ENCODE data around the gene AK8.

Gene AK8

DNA sequence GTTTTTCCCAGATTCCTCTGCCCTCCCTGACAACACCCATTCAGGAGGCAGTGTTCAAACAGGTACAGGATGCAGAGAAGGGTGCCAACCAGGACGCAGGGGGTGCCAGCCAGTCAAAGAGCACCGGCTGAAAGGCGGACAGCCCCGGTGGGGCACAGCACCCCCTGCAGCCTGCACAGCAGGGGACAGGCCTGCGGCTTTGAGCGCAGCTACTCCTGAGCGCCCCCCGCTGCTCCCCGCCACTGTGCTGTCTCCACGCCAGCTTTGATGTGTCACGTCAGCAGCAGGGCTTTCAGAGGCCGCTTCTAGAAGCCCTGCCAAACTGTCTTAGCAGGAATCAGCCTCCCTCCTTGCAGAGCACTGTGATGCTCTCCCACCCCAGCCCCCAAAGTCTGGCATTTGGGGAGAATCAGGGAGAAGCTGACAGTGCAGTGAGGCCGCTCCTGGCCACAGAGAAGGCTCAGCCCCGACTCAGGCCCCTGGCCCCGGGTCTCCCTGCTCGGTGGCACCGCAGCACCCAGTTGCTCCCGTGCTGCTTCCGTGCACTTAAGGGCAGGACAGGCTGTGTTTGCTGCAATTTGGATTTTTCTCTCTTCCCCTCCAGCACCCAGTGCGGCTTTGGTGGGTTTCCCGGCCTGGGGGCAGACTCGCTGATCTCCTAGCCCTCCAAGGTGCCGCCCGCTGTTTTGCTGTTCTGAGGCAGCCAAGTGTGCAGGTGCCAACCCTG is 20.3 kb downstream of the AK8 start:
- peak; percentile 27 for DNase-seq

DNA sequence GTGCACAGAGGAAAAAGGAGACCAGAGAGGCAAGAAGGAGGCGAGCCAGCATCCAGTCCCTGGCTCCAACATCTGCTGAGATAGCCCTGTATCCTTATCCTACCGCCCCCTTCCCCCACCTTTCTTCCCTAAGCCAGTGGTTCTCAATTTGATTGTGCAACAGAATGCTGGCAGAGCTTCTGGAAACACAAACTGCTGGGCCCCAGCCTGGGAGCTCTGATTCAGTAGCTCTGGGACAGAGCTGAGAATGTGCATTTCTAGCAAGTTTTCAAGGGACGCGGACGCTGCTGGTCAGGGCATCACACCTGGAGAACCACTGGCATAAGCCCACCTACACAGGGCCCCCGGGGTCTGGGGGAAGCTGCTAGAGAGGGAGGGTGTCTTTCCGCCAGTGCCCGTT is 21.1 kb downstream of the AK8 start:
- DNase-seq = no peak

DNA sequence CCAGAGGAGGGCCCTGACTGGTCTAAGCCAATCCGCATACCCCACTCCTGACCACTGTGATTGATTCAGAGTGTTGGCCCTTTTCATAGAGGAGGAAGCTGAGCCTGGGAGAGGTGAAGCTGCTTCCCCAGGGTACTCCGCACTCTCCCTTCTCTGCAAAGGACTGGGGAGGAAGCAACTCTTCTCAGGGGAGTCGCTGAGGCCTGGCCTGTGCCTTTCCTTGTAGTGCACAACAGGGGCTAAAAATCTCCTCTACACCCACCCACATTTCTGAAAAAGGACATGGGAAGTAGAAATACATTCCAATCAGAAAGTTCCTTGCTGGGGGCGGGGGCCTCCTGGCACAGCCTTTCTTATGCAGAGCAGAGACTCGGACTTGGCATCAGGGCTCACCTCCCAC is 22.2 kb downstream of the AK8 start:
- DNase-seq = no peak

DNA sequence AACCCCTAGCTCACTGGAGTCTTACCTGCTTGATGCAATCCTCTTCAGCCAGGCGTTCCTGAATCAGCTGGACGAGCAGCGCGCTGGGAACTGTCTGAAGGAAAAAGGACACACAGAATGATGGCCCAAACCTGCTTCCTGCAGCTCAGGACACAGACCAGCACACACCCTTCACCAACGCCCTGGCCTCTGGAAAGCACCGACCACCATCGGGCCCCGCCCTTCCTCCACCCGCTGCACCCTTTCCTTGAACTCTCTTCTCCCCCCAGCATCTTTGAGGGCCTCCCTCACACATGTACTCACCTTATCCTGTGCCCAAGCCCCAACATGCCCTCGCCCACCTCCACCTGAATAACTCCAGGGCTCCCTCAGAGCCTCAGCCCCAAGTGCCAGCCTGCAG is 23.3 kb downstream of the AK8 start:
- peak; percentile 41 for DNase-seq

DNA sequence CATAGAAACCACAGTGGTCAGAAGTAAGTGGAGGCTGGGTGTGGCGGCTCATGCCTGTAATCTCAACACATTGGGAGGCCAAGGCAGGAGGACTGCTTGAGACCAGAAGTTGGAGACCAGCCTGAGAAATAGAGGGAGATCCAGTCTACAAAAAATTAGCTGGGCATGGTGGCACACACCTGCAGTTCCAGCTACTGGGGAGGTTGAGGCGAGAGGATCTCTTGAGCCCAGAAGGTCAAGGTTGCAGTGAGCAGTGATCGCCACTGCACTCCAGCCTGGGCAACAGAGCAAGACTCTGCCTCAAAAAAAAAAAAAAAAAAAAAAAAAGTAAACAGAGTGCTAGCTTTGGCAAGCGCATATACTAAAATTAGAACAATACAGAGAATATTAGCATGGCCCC is 24.6 kb downstream of the AK8 start:
- no peak for DNase-seq

DNA sequence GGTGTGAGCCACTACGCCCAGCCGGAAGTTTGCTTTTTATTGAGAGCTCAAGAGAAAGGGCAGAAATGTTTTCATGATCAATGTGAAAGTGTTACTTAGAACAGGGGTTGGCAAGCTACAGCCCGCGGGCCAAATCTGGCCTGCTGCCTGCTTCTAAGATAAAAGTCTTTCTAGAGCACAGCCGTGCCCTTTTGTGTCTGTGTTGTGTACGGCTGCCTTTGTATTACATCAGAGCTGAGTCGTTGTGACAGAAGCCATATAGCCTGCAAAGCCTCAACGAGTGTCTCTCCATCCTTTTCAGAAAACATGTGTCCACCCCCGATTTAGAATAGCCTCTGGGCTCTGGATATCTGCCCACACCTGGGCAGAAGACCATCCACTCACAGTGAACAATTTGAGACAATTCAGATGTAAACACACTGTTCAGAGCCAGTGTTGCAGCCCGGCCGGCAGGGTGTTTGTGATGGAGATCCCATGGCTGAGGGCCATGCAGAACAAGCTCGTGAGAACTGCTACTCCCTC is 28.8 kb downstream of the AK8 start:
- DNase-seq = peak; percentile 58

DNA sequence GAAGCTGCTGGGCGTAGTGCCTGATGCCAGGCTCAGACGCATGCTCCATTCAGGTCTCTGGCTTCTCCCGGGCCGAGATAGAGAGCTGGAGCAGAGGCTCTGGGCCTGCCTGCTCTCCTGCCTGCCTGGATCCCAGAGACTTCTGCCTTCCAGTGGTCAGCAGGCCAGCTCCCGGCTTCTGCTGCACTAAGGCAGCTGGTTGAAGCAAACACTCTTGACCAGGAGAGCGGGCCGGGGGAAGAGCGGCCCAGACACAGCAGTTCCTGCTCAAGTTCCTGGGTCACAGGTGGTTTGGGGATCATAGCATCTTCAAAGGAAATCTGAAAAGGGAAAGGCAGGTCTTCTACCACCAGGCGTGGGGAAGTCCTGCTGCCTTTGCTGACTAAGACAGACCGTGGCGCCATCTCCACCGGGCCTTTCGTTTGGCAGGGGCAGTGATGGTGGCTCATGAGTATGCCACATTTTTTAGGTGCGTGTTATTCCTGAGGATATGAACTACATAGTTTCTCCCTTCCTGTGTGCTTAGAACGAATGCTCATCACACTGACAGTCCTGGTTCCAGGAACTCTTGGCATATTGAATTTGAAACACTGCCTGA is 31.1 kb downstream of the AK8 start:
- no peak for DNase-seq

DNA sequence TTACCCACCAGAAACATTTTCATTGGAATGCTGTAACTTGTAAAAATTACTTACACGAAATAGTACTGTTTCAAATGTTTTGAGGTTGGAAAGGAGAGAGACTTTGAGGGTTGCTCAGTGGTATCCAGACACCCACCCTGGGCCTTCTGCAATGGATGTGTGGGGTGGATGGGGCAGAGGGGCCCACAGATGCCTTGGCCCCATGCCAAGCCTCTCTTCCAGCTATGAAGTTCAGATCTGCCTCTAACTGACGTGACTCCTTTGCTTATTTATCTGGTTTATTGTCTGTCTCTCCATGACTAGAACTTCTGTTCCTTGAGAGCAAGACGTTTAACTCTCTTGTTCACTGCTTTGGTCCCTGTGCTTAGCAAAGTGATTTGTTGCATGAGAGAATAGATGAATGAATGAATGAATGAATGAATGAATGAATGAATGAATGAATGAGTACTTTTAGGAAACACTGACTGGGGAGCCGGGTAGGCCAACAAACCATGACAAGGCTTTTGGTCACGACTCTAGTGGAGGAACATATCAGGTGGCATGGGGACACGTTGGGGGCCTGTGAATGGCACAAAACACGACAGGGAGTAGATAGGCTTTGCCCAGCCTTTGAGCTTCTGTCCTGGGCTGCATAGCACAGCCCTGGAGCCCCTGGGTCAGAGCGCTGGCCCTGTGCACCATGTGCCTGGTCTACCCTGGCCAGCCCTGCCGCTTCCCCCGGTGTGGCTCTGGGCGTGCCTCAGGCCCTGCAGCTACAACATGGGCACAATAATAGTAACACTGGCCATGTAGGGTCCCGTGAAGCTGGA is 31.8 kb downstream of the AK8 start:
- no peak for DNase-seq

DNA sequence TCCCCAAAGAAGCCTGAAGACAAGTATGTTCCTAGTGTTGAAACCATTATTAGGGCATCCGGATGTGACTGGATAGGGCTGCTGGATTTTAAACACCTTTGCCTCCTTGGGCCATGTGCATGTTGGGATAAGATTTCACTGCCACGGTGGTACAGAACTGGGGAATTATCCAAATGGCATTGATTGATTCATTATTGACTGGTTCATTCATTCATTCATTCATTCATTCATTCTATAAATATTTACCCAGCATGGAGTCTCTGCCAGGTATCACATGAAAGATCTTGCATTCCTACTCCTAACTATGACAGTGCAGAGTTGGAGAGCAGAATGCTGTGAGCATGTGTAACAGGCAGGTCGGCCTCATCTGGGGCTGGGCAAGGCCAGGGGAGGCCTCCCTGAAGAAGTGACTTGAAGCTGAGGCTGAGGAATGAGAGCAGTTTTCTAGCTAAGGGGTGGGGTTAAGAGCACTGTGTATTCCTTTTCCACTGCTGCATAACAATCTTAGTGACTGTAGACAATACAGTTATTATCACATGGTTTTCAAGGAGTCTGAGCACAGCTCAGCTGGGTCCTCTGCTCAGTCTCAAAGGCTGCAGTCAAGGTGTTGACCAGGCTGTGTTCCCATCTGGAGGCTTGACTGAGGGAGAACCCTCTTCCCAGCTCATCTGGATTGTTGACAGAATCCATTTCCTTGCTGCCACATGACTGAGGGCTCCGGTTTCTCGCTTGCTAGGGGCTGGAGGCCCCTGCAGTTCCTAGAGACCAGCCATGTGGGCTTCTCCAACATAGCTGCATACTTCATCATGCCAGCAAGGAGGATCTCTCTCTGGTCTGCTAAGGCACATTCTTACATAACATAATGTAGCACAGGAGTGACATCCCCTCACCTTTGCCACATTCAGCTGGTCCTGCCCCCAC is 35.7 kb downstream of the AK8 start:
- DNase-seq = no peak

DNA sequence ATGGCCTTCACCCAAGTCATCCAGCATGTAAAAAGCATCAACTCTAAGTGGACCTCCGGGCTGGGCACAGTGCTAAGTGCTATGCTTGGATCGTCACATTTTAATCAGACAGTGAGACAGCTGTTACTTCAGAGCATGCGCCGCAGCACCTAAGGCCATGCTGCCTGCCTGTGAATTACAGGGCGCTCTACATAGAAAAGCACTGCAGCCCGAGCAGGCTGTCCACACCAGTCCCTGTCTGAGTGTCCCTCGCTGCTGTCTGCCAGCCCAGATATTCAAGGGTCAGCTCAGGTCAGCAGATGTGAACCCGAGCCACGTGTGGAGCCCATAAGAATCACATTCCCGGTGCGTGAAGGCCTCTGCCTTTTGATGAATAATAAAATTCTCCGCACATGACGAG is 37.1 kb downstream of the AK8 start:
- DNase-seq = no peak

DNA sequence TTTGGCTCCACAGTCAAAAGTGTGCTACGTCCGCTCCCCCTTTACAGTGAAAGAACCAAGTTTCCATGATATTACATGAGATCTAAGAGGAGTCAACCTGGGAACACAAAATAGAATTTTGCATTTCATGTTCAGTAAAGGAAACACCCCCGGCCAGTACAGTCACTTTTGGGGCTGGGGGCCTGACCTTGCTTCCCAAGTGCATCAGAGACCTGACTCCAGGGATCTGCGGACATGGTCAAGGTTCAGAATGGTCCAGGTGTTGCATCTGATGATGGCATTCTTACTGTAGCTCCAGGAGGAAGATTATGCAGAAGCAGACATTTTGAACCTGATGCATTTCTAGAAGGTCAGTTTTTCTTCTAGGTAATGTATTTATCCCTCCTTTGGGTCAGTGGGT is 39.8 kb downstream of the AK8 start:
- DNase-seq = no peak

DNA sequence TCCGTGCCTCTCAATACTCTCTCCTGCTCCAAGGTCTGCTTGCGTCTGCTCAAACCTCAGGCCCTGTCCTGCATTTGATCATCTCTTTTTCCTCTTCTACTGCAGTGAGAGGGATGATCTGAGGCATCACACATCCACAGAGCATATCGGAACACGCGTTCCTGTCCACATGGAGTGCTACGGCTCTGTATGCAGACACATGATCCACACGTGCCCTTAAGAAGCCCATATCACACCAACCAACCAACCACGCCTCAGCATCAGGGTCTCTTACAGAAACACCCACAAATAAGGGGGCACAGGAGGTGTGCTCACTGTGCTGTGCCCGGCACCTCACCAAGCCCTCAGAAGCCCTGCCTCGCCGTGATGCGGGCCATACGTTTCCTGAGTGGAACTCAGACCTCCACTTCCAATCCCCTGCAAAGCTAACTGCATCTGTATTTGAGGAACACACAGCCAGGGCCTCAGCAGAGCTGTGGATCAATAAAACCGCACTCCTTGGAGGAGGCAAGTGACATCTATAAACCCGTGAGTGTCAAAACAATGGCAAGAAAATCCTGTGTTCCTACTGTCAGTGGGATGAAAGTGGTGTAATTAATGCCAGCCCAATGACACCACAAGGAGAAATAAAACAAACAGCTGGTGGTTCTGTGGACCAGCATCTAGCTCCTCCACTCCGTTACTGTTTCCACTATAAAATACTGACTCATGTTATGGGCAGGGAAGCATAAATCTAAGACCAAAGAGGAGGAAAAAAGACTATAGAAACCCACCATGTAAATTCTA is 40.4 kb downstream of the AK8 start:
- DNase-seq = no peak

DNA sequence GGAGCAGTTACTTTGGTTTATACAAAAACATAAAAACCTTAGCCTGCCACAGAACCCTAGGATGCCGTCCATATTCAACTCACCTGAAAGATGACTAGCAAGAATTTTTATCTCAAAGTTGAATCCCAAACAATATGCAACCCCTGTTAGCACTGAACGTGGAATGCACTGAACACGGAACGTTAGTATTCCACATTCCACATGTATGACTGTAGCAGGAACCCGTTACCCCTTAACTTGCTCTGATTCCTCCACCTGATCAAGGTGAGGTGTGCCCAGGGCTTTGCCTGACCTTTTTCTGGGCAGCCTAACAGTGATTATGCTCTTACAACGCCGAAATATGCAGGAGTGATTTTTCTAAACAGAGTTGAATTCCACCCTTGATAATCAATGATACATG is 43.7 kb downstream of the AK8 start:
- no peak for DNase-seq

DNA sequence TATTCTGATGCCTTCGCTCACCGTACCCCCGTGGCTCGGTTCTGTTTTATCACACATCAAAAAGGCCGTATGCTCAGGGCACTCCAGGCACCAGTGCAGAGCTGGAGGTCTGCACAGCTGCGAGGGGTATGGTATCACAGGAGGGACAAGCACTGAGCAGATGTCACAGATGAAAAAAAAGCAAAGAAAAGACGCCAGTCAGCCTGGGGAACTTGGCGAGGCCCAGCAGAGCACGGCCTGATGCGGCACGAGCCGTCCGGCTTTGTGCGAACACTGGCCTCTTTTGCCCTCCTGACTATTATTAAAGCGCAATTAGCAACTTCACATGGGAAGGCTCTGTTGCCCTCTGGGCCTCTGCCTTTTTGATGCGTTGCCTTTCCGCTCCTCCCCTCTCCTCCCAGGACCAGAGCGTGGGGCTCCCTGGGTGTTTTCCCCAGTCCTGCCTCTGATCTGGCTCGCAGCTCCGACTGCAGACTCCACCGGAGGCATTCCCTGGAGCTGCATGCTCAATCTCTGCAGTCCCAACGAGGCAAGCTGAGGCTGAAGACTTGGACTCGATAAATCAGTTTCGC is 44.4 kb downstream of the AK8 start:
- DNase-seq = no peak

DNA sequence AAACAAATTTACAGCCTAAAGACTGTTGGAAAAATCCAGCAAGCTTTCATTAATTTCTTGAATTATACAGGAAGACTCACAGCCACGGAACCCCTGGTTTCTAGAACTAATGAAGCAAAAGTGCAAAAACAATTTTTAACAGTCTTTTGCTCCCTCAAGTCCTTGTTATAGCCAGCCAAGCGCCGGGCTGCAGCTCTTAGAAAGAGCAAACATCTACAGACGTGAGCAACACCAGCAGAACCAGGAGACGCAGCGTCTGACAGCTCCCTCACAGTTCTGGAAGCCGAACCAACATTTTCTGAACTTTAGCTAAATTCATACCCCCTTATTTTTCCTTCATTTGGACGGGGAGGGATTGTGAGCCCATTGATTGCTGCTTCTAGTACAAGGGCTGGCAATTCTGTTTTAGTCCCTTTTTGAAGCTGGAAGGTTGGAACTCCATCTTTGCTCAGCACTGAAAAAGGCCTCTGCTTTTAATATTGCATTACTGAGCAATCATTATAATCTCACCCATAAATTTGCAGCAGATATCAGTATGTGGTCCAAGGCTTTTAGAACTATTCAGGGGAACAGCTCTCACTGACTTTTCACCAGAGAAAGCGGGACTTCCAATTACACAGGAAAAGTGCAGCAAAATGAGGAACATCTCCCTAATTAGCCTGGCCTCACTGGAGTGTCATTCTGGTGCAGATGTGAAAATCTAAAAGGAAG is 45.8 kb downstream of the AK8 start:
- no peak for DNase-seq

DNA sequence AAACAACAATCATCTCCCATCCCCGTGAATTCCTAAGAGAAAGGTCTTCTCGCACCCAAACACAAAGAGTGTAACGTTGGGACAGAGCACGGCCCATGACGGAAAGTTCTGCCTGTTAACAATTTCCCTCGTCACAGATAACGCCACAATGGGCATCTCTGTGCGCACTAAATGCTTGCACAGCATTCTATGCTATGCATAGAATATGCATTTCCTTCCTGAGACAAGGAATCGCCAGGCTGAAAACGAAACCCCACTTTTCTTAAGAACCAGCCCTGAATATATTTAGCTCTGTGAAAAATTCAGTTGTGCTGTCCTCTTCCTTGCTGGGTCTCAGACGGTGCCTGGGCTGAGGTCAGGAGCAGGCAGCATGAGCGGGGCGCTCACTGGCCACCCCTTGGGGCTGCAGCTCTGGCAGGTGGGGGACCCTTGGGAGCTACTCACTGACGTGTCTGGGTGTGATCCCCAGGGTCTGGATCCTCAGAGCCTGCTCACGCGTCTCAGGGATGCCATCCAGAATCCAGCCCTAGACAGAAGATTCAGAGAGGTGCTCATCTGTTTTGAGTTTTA is 49.8 kb downstream of the AK8 start:
- no peak for DNase-seq

DNA sequence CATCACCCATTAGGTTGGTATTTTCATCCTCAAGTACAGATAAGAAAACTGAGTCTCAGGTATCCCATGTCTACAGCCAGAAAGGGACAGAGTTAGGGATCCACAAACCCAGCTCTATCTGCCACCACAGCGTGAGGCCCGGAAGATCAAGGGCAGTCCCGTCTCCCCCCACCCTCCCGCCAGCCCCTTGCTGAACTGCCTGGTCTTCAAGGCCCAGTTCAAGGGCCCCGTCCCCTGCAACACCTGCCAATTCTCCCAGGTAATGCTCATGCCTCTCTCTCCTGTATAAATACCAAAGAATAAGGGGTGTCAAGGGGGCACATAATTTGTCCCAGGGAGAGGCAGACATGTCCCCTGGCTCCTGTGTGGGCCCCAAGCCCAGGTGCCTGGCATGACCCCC is 50.7 kb downstream of the AK8 start:
- no peak for DNase-seq

DNA sequence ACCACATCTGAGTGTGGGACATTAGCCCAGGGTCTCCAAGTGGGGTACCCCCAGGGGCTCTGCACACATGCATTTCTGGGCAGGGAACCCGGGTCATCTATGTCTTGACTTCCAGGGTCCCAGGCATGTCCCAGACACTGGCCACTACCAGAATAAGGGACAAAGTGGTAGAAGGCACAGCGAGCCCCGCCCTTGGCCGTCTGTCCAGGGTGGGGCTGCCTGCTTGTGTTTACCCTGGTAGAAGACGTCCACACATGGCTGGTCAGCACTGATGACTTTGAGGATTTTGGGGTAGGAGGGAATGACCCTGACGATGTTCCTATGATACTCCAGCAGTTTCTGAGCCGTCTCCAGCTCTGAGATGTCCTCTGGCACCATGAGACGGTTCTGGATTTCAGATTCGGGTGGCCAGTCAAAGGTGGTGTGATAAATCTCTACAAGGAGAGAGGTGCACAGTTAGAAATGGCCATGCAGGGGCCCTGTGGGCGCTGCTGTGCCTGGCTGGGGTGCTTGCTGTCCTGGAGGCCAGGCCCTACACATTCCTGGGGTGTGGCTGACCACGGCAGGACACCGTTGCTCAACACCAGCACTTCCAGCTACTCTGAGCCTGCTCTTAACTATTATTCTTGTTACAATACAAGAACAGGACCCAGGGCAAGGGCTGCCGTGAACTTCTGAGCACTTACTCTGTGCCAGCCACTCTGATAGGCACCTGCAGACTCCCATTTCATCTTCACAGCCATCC is 51.3 kb downstream of the AK8 start:
- no peak for DNase-seq

DNA sequence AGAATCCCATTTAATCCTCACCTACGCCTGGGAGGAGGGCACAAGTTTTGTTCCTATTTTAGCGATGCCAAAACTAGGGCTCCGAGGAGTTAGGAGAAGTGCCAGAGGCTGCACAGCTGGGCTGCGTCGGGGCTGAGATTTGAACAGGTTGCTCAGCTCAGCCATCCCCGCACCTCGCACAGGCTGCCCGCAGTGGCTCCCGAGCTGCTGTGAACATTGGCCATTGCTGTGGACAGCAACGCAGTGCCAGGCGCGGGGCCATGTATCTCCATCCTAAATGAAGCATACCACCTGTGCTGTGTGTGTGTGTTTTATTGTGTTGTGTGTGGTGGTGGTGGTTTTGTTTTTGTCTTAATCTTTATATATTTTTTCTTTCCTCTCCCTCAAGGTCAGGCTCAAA is 52.0 kb downstream of the AK8 start:
- no peak for DNase-seq

DNA sequence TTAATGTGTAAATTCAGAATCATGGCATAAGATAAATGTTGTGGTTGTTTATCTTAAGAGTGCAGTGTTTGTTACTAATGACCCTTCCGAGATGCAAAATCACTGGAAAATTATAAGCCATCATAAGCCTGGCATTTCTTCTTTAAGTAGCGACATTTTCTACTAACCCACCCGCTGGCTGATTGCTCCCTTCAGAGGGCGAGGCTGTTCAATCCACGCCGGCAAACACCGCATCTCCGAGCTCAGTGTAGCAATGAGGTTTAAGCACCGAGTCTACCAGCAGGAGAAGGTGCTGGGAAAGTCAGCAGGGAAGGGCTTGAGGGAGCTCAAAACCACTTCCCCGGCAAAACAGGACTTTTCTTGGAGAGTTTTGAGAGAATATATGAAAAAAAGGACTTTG is 52.7 kb downstream of the AK8 start:
- no peak for DNase-seq
